PC-3 (cell line): ENCODE results near the gene MRM2.

Experiments used
- EZH2 ChIP-seq: fragments of 300-600 bp; sonication (generic); IDR thresholded peaks from one replicate; pipeline ENCODE4 v1.6.1; 2017; ENCODE audit warnings: antibody characterized with exemption, mild to moderate bottlenecking, low read length; ENCODE audit not compliant: unreplicated experiment
- EZH2phosphoT487 ChIP-seq: fragments of 300-600 bp; sonication (generic); IDR thresholded peaks from 2 replicates; pipeline ENCODE4 v1.6.1; 2018; ENCODE audit warnings: mild to moderate bottlenecking, antibody characterized with exemption, low read length, borderline replicate concordance
- TF ChIP-seq, protein P1 (sequence below): fragments of 300-600 bp; sonication (generic); conservative IDR thresholded peaks from 2 replicates; pipeline ENCODE4 v1.5.1; 2017; ENCODE audit warnings: antibody characterized with exemption, low read depth, mild to moderate bottlenecking, low read length

DNA sequence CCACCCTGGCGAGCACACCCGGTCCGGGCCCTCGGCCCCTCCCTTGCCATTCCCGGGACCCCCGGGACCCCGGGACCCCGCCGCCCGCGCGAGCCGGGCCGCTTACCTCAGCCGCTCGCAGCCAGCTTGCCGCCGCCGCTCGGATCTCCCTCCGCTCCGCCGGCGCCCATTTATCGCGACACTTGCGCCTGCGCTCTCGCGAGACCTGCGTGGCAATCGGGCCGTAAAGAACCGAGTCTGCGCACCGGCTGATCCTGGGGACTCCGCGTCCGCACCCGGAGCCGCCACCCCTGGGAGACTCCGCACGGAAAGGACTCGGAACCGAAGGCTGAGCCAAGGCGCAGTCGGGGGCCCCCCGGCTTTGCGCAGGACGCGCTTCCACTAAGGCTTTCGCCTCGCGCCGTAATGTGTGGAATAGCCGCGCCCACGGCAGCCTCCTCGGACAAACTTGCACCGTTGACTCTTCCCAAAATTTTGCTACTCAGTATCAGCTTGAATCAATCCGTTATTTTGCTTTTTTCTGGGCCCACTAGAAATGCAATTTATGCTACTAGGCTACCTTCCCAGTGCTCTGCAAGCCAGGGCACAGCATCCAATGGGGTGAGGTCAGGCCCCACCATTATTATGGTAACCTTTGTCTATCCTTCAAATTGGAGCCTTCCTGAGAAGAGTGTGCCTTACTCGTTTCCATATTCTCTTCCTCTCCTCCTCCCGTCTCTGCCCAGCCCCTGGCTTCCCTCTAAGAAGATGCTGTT, 9.1 kb downstream of the MRM2 start, which contains the start of gene MAD1L1:
- TF ChIP-seq EZH2phosphoT487 = no peak
- TF ChIP-seq, protein P1, sequence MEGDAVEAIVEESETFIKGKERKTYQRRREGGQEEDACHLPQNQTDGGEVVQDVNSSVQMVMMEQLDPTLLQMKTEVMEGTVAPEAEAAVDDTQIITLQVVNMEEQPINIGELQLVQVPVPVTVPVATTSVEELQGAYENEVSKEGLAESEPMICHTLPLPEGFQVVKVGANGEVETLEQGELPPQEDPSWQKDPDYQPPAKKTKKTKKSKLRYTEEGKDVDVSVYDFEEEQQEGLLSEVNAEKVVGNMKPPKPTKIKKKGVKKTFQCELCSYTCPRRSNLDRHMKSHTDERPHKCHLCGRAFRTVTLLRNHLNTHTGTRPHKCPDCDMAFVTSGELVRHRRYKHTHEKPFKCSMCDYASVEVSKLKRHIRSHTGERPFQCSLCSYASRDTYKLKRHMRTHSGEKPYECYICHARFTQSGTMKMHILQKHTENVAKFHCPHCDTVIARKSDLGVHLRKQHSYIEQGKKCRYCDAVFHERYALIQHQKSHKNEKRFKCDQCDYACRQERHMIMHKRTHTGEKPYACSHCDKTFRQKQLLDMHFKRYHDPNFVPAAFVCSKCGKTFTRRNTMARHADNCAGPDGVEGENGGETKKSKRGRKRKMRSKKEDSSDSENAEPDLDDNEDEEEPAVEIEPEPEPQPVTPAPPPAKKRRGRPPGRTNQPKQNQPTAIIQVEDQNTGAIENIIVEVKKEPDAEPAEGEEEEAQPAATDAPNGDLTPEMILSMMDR = no peak
- TF ChIP-seq EZH2 = no peak
